ENCODE data around the gene UBP1. TPM values are rescaled to one million over a fixed set of nuclear protein-coding genes. Genes with fewer than 3 reads are reported as not detected.

UBP1 gene
- 53.0 to 67.9 TPM (median 56.0 TPM) in 5 replicates for total RNA-seq (2022; extraction: Qiagen RNA extraction; ENCODE audit: low read depth)

GRCh38 chr3:33440328-33441224 lies at the start of gene UBP1:
TSS of gene UBP1 (minus strand) at chr3:33440405. CDS start at chr3:33439848, 557 bp downstream.

Other genes with a start within 250 kb of the UBP1 start
- gene SUSD5, start 221.6 kb downstream of the UBP1 start, total RNA-seq (2022; extraction: Qiagen RNA extraction; ENCODE audit: low read depth): 3.2 to 4.3 TPM (median 3.5 TPM) in 5 replicates
- gene FBXL2, start 163.0 kb downstream of the UBP1 start, total RNA-seq (2022; extraction: Qiagen RNA extraction; ENCODE audit: low read depth): 6.0 to 8.5 TPM (median 7.2 TPM) in 5 replicates